Tibial artery (tissue), 4 donors: ENCODE results near the gene NKX2-8.

Experiments
- DNase-seq, 2 donors: peaks; one replicate each; pipeline ENCODE4 v3.0.0-alpha.2; 2019
- H3K27ac ChIP-seq, 2 donors: fragments of 200-600 bp; sonication (generic) in 1 of 2; 1 replicate in 1 of 2; 2 replicates in 1 of 2; pipeline ENCODE4 v1.5.1; 2018 to 2019; ENCODE audit warnings: mild to moderate bottlenecking in 1 of 2
- H3K27me3 ChIP-seq, 2 donors: fragments of 200-600 bp; sonication (generic) in 1 of 2; one replicate each; pipeline versions ENCODE4 v1.5.1 to v1.6.0; 2016 to 2019
- H3K36me3 ChIP-seq, 3 donors: fragments of 200-600 bp; sonication (generic) in 2 of 3; one replicate each; pipeline ENCODE4 v1.5.1; 2016 to 2019; ENCODE audit warnings: mild to moderate bottlenecking in 2 of 3
- H3K4me1 ChIP-seq, 4 donors: fragments of 200-600 bp; sonication (generic) in 2 of 4; 1 replicate in 3 of 4; 2 replicates in 1 of 4; pipeline ENCODE4 v1.5.1; 2016 to 2019
- H3K4me3 ChIP-seq, 2 donors: fragments of 200-600 bp; sonication (generic) in 1 of 2; 1 replicate in 1 of 2; 2 replicates in 1 of 2; pipeline ENCODE4 v1.5.1; 2018 to 2019; ENCODE audit warnings: mild to moderate bottlenecking in 2 of 2
- H3K9me3 ChIP-seq, 3 donors: fragments of 200-600 bp; sonication (generic) in 1 of 3; one replicate each; pipeline ENCODE4 v1.5.1; 2016 to 2019
- intact Hi-C: fragments of 100-400 bp; cut with DNase I; formaldehyde crosslinking; loops from one replicate; pipeline ENCODE4 v1.15.0; 2023; ENCODE audit warnings: low total_unique reads
- TF ChIP-seq, protein P1 (sequence below), 2 experiments: fragments of 200-600 bp in 1 of 2; fragments of 450-650 bp in 1 of 2; IDR thresholded peaks; one replicate each; pipeline ENCODE4 v1.5.1; 2017 to 2019; ENCODE audit warnings: antibody characterized with exemption in 2 of 2, mild to moderate bottlenecking in 1 of 2, moderate library complexity in 1 of 2

NKX2-8 gene

DNA sequence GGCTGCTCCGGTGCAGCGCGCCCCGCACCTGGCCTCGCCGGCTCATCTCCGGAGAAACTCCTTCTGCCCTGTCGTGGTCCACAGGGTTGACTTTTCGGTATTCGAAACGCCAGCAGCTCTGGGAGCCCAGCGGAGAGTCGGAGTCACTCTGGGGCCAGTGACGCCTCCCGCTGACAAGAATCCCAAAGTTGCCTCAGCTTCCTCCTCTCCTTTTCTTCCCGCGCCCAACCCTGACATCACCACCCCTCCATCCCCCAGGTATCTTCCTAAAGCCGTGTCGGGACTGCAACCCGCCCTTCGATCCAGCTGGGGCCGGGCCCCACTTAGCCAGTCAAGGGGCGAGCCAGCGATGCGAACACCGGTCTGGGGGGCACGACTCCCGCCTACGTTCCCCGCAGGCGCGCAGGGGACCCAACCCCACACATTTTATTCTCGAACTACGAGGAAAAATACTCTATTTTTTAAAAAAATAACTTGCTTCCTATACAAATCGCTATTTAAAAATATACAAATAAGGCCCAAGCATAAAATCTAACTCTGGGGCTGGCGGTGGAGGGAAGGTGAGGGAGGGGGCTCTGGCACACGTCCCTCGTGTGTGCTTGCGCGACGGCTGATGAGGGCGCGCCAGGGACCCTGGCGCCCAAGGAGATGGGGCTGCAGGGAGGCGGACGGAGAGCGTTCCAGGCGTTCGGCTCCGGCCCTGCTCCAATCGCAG is 2.1 kb downstream of the NKX2-8 start:
- Histone ChIP-seq H3K27ac (no peak overlapping the region), H3K36me3 (no peaks in the 10 kb centered on the region), H3K27me3 (peaks cover 0 to 88% of the 10 kb centered on the region in 2 donors), H3K4me3 (peak overlapping the region; percentile 32 to 54), H3K9me3 (no peaks in the 10 kb centered on the region), H3K4me1 (peaks cover 0 to 34% (median 26%) of the 10 kb centered on the region in 4 donors)
- TF ChIP-seq, protein P1, sequence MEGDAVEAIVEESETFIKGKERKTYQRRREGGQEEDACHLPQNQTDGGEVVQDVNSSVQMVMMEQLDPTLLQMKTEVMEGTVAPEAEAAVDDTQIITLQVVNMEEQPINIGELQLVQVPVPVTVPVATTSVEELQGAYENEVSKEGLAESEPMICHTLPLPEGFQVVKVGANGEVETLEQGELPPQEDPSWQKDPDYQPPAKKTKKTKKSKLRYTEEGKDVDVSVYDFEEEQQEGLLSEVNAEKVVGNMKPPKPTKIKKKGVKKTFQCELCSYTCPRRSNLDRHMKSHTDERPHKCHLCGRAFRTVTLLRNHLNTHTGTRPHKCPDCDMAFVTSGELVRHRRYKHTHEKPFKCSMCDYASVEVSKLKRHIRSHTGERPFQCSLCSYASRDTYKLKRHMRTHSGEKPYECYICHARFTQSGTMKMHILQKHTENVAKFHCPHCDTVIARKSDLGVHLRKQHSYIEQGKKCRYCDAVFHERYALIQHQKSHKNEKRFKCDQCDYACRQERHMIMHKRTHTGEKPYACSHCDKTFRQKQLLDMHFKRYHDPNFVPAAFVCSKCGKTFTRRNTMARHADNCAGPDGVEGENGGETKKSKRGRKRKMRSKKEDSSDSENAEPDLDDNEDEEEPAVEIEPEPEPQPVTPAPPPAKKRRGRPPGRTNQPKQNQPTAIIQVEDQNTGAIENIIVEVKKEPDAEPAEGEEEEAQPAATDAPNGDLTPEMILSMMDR (IDR thresholded peaks at IDR 0.05), result no peak
- intact Hi-C loops, result no loop called here
- no peak for DNase-seq

DNA sequence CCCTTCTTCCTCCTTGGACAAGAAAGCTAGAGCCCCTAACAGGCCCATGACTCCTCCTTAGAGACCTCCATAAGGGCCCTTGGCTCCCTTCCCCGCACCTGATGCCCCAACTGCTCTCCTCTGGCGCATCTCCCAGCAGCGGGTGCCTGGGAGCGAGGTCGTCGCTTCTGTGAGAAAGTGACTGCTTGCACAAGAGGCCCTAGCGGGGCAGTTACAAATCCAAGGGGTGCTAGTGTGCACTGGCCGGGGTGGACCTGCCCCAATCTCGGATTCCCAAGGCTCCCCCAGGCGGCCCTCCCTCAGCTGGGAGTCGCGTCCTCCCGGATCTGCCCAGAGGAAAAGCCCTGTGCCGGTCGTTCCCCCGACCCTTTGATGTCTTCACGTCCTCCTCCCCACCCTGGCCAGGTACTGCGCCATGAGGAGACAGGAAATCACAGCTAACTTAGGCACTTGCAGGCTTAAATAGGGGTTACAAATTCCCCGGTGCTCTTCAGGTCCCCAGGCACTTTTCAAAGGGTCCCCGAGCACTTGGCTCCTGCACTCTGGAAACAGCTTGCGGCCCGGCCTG is 2.8 kb downstream of the NKX2-8 start:
- intact Hi-C loops, result no loop called here

DNA sequence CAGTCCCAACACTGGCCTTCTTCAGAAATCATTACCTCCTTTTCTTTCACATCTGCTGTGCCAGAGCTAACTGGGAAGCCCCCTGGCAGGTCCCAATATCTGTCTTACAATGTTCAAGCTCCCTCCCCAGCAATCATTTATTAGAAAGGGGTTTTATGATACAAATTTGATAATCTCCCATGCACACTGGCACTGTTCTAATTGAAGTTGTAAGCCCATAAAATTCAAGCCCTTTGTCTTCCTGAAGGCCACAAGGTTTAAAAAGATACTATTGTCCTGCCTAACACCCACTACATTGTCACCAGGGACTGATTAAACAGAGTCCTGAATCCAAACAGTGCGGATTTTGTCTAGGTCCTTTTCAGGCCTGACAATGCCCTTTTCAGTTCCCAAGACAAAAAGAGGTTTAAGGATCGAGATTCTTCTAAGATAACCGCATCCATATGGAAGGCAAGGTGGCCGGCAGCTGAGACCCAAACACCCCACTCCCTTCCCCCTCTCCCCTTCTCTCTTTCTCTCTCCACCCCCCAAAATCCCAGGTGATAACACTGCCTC is 3.3 kb downstream of the NKX2-8 start:
- TF ChIP-seq, protein P1 (IDR thresholded peaks at IDR 0.05), result no peak
- DNase-seq, result no peak
- no peak overlapping the region for H3K4me3 ChIP-seq
- intact Hi-C loops, result no loop called here
- H3K27me3 ChIP-seq, result peaks cover 0 to 78% of the 10 kb centered on the region in 2 donors
- H3K9me3 ChIP-seq, result no peaks in the 10 kb centered on the region
- H3K4me1 ChIP-seq, result peaks cover 0 to 34% (median 26%) of the 10 kb centered on the region in 4 donors
- H3K27ac ChIP-seq, result no peak overlapping the region
- H3K36me3 ChIP-seq, result no peaks in the 10 kb centered on the region

More for the DNA sequence above, 2.8 kb downstream of the NKX2-8 start:
- H3K27ac ChIP-seq, result no peak overlapping the region
- no peaks in the 10 kb centered on the region for H3K36me3 ChIP-seq
- TF ChIP-seq, protein P1 (IDR thresholded peaks at IDR 0.05), result no peak
- peaks cover 0 to 83% of the 10 kb centered on the region in 2 donors for H3K27me3 ChIP-seq
- H3K4me1 ChIP-seq, result peaks cover 0 to 34% (median 26%) of the 10 kb centered on the region in 4 donors
- DNase-seq, result no peak
- H3K9me3 ChIP-seq, result no peaks in the 10 kb centered on the region
- H3K4me3 ChIP-seq, result no peak overlapping the region

DNA sequence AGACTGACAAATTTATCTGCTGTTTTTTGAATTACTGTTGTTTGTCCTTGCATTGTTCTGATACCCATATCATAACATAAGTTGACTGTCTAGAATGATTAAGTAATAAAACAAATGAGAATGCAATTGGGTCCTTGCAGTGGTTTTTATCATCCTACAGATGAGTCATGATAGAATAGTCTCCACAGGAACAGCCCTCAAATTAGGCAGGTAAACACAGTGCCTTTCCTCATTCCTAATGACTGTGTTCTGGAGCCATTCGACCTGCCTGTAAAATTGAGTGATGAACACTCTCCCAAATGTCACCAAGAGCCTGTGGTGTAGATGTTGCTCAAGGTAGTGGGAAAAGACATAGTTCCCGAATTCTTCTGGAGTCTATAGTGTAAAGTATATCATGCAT is 12.3 kb downstream of the NKX2-8 start:
- H3K4me3 ChIP-seq, result no peak overlapping the region
- intact Hi-C loops, result no loop called here
- H3K36me3 ChIP-seq, result no peaks in the 10 kb centered on the region
- no peaks in the 10 kb centered on the region for H3K9me3 ChIP-seq
- H3K4me1 ChIP-seq, result no peaks in the 10 kb centered on the region
- H3K27ac ChIP-seq, result no peak overlapping the region
- H3K27me3 ChIP-seq, result peaks cover 0 to 6% of the 10 kb centered on the region in 2 donors
- TF ChIP-seq, protein P1 (IDR thresholded peaks at IDR 0.05), result no peak
- no peak for DNase-seq

DNA sequence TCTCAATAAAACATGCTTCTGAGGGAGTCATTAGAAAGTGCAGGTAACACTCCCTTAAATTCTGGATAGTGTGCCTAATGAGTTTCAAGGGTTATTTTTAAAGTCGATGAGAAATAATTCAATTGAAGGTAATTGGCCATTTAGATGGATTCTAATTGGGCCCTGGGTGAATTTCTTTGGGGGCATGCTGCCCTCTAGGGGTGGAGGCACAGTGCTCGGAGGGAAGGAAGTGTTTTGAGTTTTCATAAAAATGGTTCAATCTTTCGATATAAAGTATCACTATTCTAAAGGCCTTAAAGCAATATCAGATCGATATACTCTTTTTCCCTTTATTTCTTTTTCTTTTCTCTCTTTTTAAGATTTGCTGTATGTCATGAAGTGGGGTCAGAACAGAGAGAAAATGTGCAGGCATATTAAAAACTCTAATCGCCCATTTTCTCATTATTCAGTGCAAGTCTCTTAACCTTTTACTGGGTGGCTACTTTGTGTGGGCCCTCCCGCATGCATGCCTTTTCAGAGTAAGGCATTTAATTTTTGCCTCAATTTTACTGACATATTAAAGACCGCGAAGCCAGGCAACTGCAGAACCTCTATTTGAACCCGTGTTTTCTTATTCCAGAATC is 25.5 kb downstream of the NKX2-8 start:
- Histone ChIP-seq H3K9me3 (no peaks in the 10 kb centered on the region), H3K27me3 (peaks cover 0 to 10% of the 10 kb centered on the region in 2 donors), H3K4me1 (no peaks in the 10 kb centered on the region), H3K4me3 (no peak overlapping the region), H3K36me3 (no peaks in the 10 kb centered on the region), H3K27ac (no peak overlapping the region)
- intact Hi-C loops, result no loop called here
- no peak for DNase-seq
- TF ChIP-seq, protein P1 (IDR thresholded peaks at IDR 0.05), result peak; percentile 29 to 65
